Left cardiac atrium (tissue), 4 donors: Measurements from ENCODE around the gene BDH1. TPM values are rescaled to one million over a fixed set of nuclear protein-coding genes. Genes with fewer than 3 reads are reported as not detected.

Source experiments
- ATAC-seq, 2 donors: fragments of 200-7000 bp; cut with Tn5 transposase; one replicate each; pipeline ENCODE4 v1.9.1; 2020; ENCODE audit warnings: mild to moderate bottlenecking in 2 of 2, moderate library complexity in 2 of 2
- DNase-seq: peaks from one replicate; pipeline ENCODE4 v3.0.0-alpha.2; 2020
- intact Hi-C, 2 donors: fragments of 100-400 bp; cut with DNase I; formaldehyde crosslinking; loops; one replicate each; pipeline versions ENCODE4 v1.14.1 to v1.15.1; 2022 to 2023
- total RNA-seq, 2 donors: library from RNA; stranded (reverse); fragmentation: NEBNext Ultra II Directional; extraction: Animal tissue kit (Norgen Biotek cat#: 25700); gene quantifications; one replicate each; pipeline ENCODE4 v1.2.1, GENCODE V29; 2021
- donor health status: DM: no; HTN: yes; CAD: no.
- donor health status: DM: no; HTN: yes; CAD: no; lungs with severe emphysema.
- donor health status: DM: yes; HTN: yes; CAD: no.
- donor health status: Dilated cardiomyopathy.

The BDH1 gene
- total RNA-seq, 2 donors from 2014 or later: 29.9 to 31.4 TPM

GRCh38 chr3:197512691-197513571, 42.8 kb downstream of the BDH1 start:
- no peak for DNase-seq
- ATAC-seq: no peak
- intact Hi-C loops: loop anchor here (10.0 kb wide), 2 partner anchors 258 to 288 kb away; no protein-coding TSS in a partner anchor

GRCh38 chr3:197511853-197512635, 43.7 kb downstream of the BDH1 start:
- intact Hi-C loops: loop anchor here (2.0 to 10.0 kb wide), 3 partner anchors 255 to 287 kb away; no protein-coding TSS in a partner anchor
- no peak for DNase-seq
- ATAC-seq: no peak

- DNase-seq: no peak
- intact Hi-C loops: loop anchor here (2.0 to 10.0 kb wide), 3 partner anchors 254 to 286 kb away; no protein-coding TSS in a partner anchor
- no peak for ATAC-seq
Measured at GRCh38 chr3:197511130-197511529, 44.6 kb downstream of the BDH1 start.

DNA sequence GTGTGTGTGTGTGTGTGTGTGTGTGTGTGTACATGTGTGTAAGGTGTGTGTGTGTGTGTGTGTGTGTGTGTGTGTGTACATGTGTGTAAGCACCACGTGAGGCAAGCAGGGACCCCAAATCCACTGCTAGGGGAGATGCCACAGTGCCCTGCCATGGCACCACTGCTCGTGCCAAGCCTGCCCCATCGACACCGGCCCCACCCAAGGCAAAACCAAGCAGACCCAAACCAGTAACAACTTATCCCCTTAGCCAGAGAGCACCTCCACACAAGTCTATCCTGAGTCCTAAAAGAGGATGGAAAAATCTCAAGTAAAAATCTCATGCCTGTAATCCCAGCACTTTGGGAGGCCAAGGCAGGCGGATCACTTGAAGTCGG, 45.1 kb downstream of the BDH1 start:
- DNase-seq (no peak), ATAC-seq (no peak)
- intact Hi-C loops: loop anchor here (2.0 to 10.0 kb wide), 3 partner anchors 254 to 286 kb away; no protein-coding TSS in a partner anchor

DNA sequence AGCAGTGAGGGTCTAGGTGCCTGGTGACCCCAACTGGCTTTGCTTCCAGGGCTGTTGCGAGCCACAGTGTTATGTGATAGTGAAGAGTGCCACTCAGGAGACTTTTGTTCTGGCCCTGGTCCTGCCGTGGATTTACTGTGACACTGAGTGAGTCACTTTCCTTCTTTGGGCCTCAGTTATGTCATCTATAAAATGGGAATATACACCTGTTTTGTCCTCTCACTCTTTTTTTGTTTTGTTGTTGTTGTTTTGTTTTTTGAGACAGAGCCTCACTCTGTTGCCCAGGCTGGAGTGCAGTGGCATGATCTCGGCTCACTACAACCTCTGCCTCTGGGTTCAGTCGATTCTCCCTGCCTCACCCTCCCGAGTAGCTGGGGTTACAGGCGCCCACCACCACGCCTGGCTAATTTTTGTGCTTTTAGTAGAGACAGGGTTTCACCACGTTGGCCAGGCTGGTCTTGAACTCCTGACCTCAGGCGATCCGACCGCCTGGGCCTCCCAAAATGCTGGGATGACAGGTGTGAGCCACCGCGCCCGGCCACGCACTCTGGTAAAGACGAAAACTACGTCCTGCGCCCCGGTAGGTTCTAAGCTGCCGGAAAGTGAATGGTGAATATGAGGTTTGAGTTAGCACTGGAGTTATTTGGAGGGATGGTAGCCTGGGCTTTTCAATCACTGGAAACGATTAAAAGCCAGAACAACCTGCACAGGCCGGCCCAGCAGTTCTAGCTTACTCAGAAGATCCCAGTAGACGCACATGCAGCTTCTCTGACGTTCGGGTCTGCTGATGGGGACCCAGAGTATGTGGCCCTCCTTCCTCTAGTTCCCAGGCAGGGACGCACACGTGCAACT, 46.6 kb downstream of the BDH1 start:
- DNase-seq (no peak), ATAC-seq (no peak)
- intact Hi-C loops: loop anchor here in 1 of 2 donors (10.0 kb wide), 1 partner anchor 284 kb away; no protein-coding TSS in a partner anchor

DNA sequence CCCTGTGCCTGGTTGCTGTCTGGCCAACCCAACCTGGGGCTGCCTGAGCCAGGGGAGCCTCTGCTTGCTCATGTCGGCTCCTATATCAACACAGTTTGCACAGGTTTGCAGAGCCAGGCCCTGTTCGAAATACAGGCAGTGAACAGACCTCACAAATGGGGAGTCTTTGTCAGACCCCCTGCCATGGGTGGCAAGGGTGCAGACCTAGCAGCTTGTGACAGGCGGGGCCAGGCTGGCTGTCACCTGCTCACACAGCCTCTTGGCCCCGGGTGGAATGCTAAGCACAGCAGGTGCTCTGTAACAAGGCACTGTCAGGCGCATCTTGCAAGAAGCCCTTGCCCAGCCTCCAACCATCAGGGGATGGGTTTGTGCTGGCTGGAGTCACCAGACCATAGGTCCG, 47.3 kb downstream of the BDH1 start:
- no peak for ATAC-seq
- DNase-seq: no peak
- intact Hi-C loops: loop anchor here in 1 of 2 donors (10.0 kb wide), 1 partner anchor 284 kb away; no protein-coding TSS in a partner anchor

DNA sequence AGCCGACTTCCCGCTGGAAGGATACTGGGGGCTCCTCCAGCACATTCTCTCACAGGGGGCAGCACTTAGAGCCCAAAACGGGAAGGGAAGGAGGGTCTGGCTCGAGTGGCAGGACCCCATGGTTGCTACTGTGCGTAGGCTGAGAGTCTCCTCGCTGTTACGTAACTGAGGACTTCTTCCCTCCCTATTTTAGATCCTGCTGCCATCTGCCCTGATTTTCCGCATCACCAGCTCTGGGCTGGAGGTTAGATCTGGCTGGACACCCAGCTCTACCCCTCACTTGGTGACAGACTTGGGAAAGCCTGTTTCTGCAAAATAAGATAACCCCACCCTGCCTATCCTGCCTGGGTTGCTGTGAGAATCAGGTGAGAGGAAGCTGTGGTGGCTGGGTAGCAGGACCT, 47.7 kb downstream of the BDH1 start:
- no peak for DNase-seq
- ATAC-seq: no peak
- intact Hi-C loops: loop anchor here in 1 of 2 donors (10.0 kb wide), 1 partner anchor 283 kb away; no protein-coding TSS in a partner anchor

- no peak for ATAC-seq
- DNase-seq: no peak
- intact Hi-C loops: loop anchor here in 1 of 2 donors (10.0 kb wide), 1 partner anchor 283 kb away; no protein-coding TSS in a partner anchor
Measured at GRCh38 chr3:197507541-197507940, 48.2 kb downstream of the BDH1 start.

- no peak for DNase-seq
- intact Hi-C loops: loop anchor here in 1 of 2 donors (10.0 kb wide), 1 partner anchor 282 kb away; no protein-coding TSS in a partner anchor
Measured at GRCh38 chr3:197507081-197507480, 48.7 kb downstream of the BDH1 start.

DNA sequence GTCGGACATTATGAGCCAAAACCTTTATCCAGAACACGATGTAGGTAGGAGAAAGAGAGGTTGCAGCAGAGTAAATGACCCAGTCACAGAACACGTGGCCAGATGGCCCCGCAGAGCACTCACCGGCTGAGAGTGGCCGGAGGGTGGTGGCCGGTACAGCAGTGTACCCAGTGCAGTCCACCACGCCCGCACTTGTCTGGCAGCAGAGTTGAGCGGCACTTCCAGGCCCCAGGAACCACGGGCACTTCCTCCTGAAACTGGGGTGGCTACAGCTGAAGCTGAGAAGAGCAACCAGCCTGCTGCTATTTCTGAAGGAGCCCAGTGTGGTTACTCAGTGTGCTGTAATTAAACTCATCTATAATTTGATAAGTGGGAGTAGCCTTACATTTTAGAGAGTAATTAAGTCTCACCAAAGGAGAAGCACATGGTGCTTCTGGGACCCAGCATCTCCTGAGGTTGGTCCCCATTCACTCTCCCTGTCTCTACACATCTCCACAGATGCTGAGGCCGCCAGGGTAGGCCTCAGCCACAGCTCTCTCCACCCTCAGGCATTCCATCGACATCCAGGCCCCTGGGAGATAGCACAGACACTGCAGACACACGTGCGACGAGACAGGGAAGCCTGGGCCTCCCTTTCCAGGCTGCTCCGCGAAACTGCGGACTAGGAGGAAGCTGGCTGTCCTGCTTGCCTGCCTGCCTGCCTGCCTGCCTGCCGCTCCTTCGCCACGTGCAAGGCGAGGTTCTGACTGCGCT, 49.8 kb downstream of the BDH1 start:
- intact Hi-C loops: loop anchor here in 1 of 2 donors (10.0 kb wide), 1 partner anchor 281 kb away; no protein-coding TSS in a partner anchor
- peak; percentile 8 for DNase-seq

More at GRCh38 chr3:197507081-197507480, 48.7 kb downstream of the BDH1 start:
- no peak for ATAC-seq

DNA sequence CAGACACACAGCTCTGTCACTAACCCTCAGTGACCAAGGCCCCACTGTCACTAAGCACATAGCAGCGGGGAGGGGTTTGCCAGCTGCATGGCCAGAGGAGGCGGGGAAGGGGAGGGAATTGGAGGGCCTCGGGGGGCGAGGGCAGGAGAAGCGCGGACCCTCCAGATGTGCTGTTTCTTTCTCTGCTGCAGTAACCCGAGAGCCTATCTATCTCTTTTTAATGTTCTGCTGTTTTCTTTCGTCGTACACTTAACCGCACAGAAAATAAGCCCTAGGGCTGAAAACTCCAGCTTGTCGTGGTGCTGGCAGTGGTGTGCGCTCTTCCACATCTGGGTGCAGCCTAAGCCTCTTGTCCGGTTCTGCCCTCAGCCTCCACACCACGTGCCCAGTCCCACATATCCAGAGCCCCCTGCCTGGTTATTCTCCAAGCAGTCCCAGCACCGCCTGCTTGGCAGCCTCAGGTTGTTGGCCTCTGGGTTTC, 51.1 kb downstream of the BDH1 start:
- no peak for DNase-seq
- no peak for ATAC-seq
- intact Hi-C loops: loop anchor here in 1 of 2 donors (10.0 kb wide), 1 partner anchor 280 kb away; no protein-coding TSS in a partner anchor

More for the DNA sequence above, 49.8 kb downstream of the BDH1 start:
- ATAC-seq: no peak

- ATAC-seq: no peak
- no peak for DNase-seq
- intact Hi-C loops: loop anchor here in 1 of 2 donors (10.0 kb wide), 1 partner anchor 279 kb away; no protein-coding TSS in a partner anchor
Measured at GRCh38 chr3:197504229-197504628, 51.5 kb downstream of the BDH1 start.

GRCh38 chr3:197503652-197504051, 52.1 kb downstream of the BDH1 start:
- intact Hi-C loops: loop anchor here in 1 of 2 donors (10.0 kb wide), 1 partner anchor 279 kb away; no protein-coding TSS in a partner anchor
- ATAC-seq: no peak
- no peak for DNase-seq

GRCh38 chr3:197501879-197502620, 53.7 kb downstream of the BDH1 start:
- DNase-seq: no peak
- intact Hi-C loops: loop anchor here in 1 of 2 donors (10.0 kb wide), 1 partner anchor 277 kb away; no protein-coding TSS in a partner anchor
- peak; percentile 61 to 70 for ATAC-seq

DNA sequence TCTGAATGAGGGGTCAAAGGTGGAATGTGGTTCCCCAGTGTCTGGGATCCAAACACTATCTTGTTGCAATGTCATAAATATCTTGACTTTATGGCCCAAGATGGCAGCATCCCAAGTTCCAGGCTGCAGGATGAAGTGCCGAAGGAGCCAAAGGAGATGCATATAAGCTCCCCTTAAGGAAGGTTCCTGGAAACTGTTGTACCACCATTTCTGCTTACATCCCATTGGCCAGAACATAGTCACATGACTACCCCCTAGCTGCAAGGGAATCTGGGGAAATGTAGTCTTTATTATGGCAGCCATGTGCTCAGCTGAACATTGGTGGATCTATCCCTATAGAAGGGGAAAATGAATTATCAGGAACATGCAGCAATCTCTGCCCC, 54.3 kb downstream of the BDH1 start:
- ATAC-seq: peak in 1 of 2 donors; percentile 39
- intact Hi-C loops: loop anchor here in 1 of 2 donors (10.0 kb wide), 1 partner anchor 277 kb away; no protein-coding TSS in a partner anchor
- DNase-seq: no peak

- DNase-seq: no peak
- ATAC-seq: no peak
- intact Hi-C loops: loop anchor here in 1 of 2 donors (10.0 kb wide), 1 partner anchor 276 kb away; no protein-coding TSS in a partner anchor
Measured at GRCh38 chr3:197500812-197501211, 55.0 kb downstream of the BDH1 start.
